ENCODE measurements around the gene HSD11B1. TPM values are rescaled to one million over a fixed set of nuclear protein-coding genes. Genes with fewer than 3 reads are reported as not detected.

HSD11B1 gene
- total RNA-seq, 1 donor from 2014 or later = 8.6 TPM

- H3K27ac Mint-ChIP-seq = peak overlapping the region; percentile 92
- H3K9me3 Mint-ChIP-seq = peaks cover 6% of the 10 kb centered on the region
- intact Hi-C loops (cut with micrococcal nuclease) = loop anchor here (1.0 kb wide), 2 partner anchors 18 to 34 kb away; no protein-coding TSS in a partner anchor
- no peaks in the 10 kb centered on the region for H3K27me3 Mint-ChIP-seq (ENCODE audit: low read depth)
- no peak overlapping the region for H3K4me3 Mint-ChIP-seq (ENCODE audit: low read depth)
- H3K36me3 Mint-ChIP-seq (ENCODE audit: low read depth) = peaks cover 39% of the 10 kb centered on the region
- peaks cover 66% of the 10 kb centered on the region for H3K4me1 Mint-ChIP-seq (ENCODE audit: low read depth)
- no peak for DNase-seq (ENCODE audit: low spot score)
These were observed 13.2 kb downstream of the HSD11B1 start for GRCh38 chr1:209717818-209718217.

DNA sequence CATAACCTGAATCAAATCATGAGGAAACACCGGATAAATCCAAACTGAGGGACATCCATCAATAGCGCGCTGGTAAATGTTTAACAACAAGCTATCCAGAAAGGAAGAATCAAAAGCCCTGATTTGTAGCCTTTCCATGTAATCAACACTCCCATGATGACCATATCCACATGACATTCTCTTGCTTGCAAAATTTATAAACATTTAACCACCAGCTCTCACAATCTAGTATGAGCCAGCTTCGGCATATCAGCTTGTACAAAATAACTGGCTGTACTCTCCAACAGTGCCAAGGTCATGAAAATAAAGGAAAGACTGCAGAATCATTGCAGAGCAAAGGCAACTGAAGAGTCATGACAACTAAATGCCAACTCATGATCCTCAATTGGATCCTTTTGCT lies 15.7 kb downstream of the HSD11B1 start:
- H3K27ac Mint-ChIP-seq = peak overlapping the region; percentile 53
- no peak for DNase-seq (ENCODE audit: low spot score)
- H3K4me3 Mint-ChIP-seq (ENCODE audit: low read depth) = no peak overlapping the region
- no peaks in the 10 kb centered on the region for H3K27me3 Mint-ChIP-seq (ENCODE audit: low read depth)
- intact Hi-C loops (cut with micrococcal nuclease) = no loop called here
- peaks cover 33% of the 10 kb centered on the region for H3K36me3 Mint-ChIP-seq (ENCODE audit: low read depth)
- peaks cover 6% of the 10 kb centered on the region for H3K9me3 Mint-ChIP-seq
- H3K4me1 Mint-ChIP-seq (ENCODE audit: low read depth) = peaks cover 67% of the 10 kb centered on the region

GRCh38 chr1:209720826-209721225 lies 16.2 kb downstream of the HSD11B1 start:
- peaks cover 6% of the 10 kb centered on the region for H3K9me3 Mint-ChIP-seq

DNA sequence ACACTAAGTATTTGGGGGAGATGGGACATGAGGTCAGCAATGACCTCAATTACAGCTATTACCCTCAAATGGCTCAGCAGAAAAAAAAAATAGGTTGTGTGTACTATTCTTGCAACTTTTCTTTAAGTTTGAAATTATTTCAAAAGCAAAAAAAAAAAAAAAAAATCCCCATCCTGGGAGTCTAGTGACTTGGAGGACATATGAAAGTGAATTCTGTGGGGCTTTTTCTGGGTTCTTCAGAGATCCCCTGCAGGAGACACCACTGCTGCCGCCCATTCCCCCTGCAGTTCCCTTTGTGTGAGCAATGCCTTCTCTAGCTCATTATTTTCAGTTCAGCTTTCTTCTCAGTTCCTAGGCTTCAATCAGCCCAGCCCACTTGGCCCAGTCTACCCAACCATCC lies 16.7 kb downstream of the HSD11B1 start:
- Mint-ChIP-seq H3K9me3 (peaks cover 6% of the 10 kb centered on the region), H3K36me3 (ENCODE audit: low read depth) (peaks cover 23% of the 10 kb centered on the region), H3K4me1 (ENCODE audit: low read depth) (peaks cover 62% of the 10 kb centered on the region), H3K27me3 (ENCODE audit: low read depth) (no peaks in the 10 kb centered on the region), H3K27ac (peak overlapping the region; percentile 86), H3K4me3 (ENCODE audit: low read depth) (no peak overlapping the region)
- DNase-seq (ENCODE audit: low spot score) = no peak
- intact Hi-C loops (cut with micrococcal nuclease) = no loop called here

More at GRCh38 chr1:209720826-209721225, 16.2 kb downstream of the HSD11B1 start:
- no peak for DNase-seq (ENCODE audit: low spot score)
- Mint-ChIP-seq H3K27ac (peak overlapping the region; percentile 53), H3K4me3 (ENCODE audit: low read depth) (no peak overlapping the region), H3K4me1 (ENCODE audit: low read depth) (peaks cover 66% of the 10 kb centered on the region), H3K36me3 (ENCODE audit: low read depth) (peaks cover 28% of the 10 kb centered on the region), H3K27me3 (ENCODE audit: low read depth) (no peaks in the 10 kb centered on the region)
- intact Hi-C loops (cut with micrococcal nuclease) = no loop called here

- H3K27me3 Mint-ChIP-seq (ENCODE audit: low read depth) = no peaks in the 10 kb centered on the region
- peaks cover 31% of the 10 kb centered on the region for H3K36me3 Mint-ChIP-seq (ENCODE audit: low read depth)
These were observed 18.6 kb downstream of the HSD11B1 start for GRCh38 chr1:209723265-209723664.

GRCh38 chr1:209723756-209724693 lies 19.4 kb downstream of the HSD11B1 start:
- H3K4me1 Mint-ChIP-seq (ENCODE audit: low read depth) = peaks cover 67% of the 10 kb centered on the region
- peaks cover 31% of the 10 kb centered on the region for H3K36me3 Mint-ChIP-seq (ENCODE audit: low read depth)
- no peaks in the 10 kb centered on the region for H3K27me3 Mint-ChIP-seq (ENCODE audit: low read depth)
- intact Hi-C loops (cut with micrococcal nuclease) = loop anchor here (1.0 to 2.0 kb wide), 6 partner anchors 8 to 63 kb away; no protein-coding TSS in a partner anchor
- peak overlapping the region; percentile 100 for H3K27ac Mint-ChIP-seq
- H3K4me3 Mint-ChIP-seq (ENCODE audit: low read depth) = peak overlapping the region; percentile 60
- peak; percentile 16 for DNase-seq (ENCODE audit: low spot score)
- H3K9me3 Mint-ChIP-seq = peaks cover 6% of the 10 kb centered on the region

More at GRCh38 chr1:209723265-209723664, 18.6 kb downstream of the HSD11B1 start:
- intact Hi-C loops (cut with micrococcal nuclease) = no loop called here
- H3K4me3 Mint-ChIP-seq (ENCODE audit: low read depth) = no peak overlapping the region
- no peak for DNase-seq (ENCODE audit: low spot score)
- peaks cover 6% of the 10 kb centered on the region for H3K9me3 Mint-ChIP-seq
- peaks cover 67% of the 10 kb centered on the region for H3K4me1 Mint-ChIP-seq (ENCODE audit: low read depth)
- H3K27ac Mint-ChIP-seq = peak overlapping the region; percentile 100

GRCh38 chr1:209727286-209727685 lies 22.6 kb downstream of the HSD11B1 start:
- peaks cover 33% of the 10 kb centered on the region for H3K36me3 Mint-ChIP-seq (ENCODE audit: low read depth)
- no peaks in the 10 kb centered on the region for H3K27me3 Mint-ChIP-seq (ENCODE audit: low read depth)
- intact Hi-C loops (cut with micrococcal nuclease) = no loop called here
- peaks cover 13% of the 10 kb centered on the region for H3K9me3 Mint-ChIP-seq
- H3K4me1 Mint-ChIP-seq (ENCODE audit: low read depth) = peaks cover 51% of the 10 kb centered on the region
- no peak for DNase-seq (ENCODE audit: low spot score)
- peak overlapping the region; percentile 88 for H3K27ac Mint-ChIP-seq
- no peak overlapping the region for H3K4me3 Mint-ChIP-seq (ENCODE audit: low read depth)

- no peak for DNase-seq (ENCODE audit: low spot score)
- peaks cover 49% of the 10 kb centered on the region for H3K4me1 Mint-ChIP-seq (ENCODE audit: low read depth)
- H3K9me3 Mint-ChIP-seq = peaks cover 13% of the 10 kb centered on the region
- intact Hi-C loops (cut with micrococcal nuclease) = no loop called here
- peaks cover 33% of the 10 kb centered on the region for H3K36me3 Mint-ChIP-seq (ENCODE audit: low read depth)
- no peaks in the 10 kb centered on the region for H3K27me3 Mint-ChIP-seq (ENCODE audit: low read depth)
- peak overlapping the region; percentile 60 for H3K27ac Mint-ChIP-seq
- H3K4me3 Mint-ChIP-seq (ENCODE audit: low read depth) = no peak overlapping the region
These were observed 23.1 kb downstream of the HSD11B1 start for GRCh38 chr1:209727785-209728184.

- Mint-ChIP-seq H3K27ac (no peak overlapping the region), H3K9me3 (peaks cover 13% of the 10 kb centered on the region), H3K4me3 (ENCODE audit: low read depth) (no peak overlapping the region), H3K4me1 (ENCODE audit: low read depth) (peaks cover 49% of the 10 kb centered on the region), H3K27me3 (ENCODE audit: low read depth) (no peaks in the 10 kb centered on the region), H3K36me3 (ENCODE audit: low read depth) (peaks cover 35% of the 10 kb centered on the region)
- DNase-seq (ENCODE audit: low spot score) = no peak
- intact Hi-C loops (cut with micrococcal nuclease) = no loop called here
These were observed 23.8 kb downstream of the HSD11B1 start for GRCh38 chr1:209728466-209728865.

GRCh38 chr1:209729436-209729835 lies 24.8 kb downstream of the HSD11B1 start:
- intact Hi-C loops (cut with micrococcal nuclease) = no loop called here
- peak overlapping the region; percentile 33 for H3K27ac Mint-ChIP-seq
- peaks cover 48% of the 10 kb centered on the region for H3K4me1 Mint-ChIP-seq (ENCODE audit: low read depth)

GRCh38 chr1:209732725-209733124 lies 28.1 kb downstream of the HSD11B1 start:
- Mint-ChIP-seq H3K27me3 (ENCODE audit: low read depth) (no peaks in the 10 kb centered on the region), H3K9me3 (peaks cover 13% of the 10 kb centered on the region), H3K4me1 (ENCODE audit: low read depth) (peaks cover 52% of the 10 kb centered on the region), H3K36me3 (ENCODE audit: low read depth) (peaks cover 27% of the 10 kb centered on the region), H3K27ac (peak overlapping the region; percentile 59), H3K4me3 (ENCODE audit: low read depth) (no peak overlapping the region)
- DNase-seq (ENCODE audit: low spot score) = no peak
- intact Hi-C loops (cut with micrococcal nuclease) = no loop called here

More at GRCh38 chr1:209729436-209729835, 24.8 kb downstream of the HSD11B1 start:
- H3K27me3 Mint-ChIP-seq (ENCODE audit: low read depth) = no peaks in the 10 kb centered on the region
- no peak overlapping the region for H3K4me3 Mint-ChIP-seq (ENCODE audit: low read depth)
- no peak for DNase-seq (ENCODE audit: low spot score)
- peaks cover 13% of the 10 kb centered on the region for H3K9me3 Mint-ChIP-seq
- peaks cover 37% of the 10 kb centered on the region for H3K36me3 Mint-ChIP-seq (ENCODE audit: low read depth)

DNA sequence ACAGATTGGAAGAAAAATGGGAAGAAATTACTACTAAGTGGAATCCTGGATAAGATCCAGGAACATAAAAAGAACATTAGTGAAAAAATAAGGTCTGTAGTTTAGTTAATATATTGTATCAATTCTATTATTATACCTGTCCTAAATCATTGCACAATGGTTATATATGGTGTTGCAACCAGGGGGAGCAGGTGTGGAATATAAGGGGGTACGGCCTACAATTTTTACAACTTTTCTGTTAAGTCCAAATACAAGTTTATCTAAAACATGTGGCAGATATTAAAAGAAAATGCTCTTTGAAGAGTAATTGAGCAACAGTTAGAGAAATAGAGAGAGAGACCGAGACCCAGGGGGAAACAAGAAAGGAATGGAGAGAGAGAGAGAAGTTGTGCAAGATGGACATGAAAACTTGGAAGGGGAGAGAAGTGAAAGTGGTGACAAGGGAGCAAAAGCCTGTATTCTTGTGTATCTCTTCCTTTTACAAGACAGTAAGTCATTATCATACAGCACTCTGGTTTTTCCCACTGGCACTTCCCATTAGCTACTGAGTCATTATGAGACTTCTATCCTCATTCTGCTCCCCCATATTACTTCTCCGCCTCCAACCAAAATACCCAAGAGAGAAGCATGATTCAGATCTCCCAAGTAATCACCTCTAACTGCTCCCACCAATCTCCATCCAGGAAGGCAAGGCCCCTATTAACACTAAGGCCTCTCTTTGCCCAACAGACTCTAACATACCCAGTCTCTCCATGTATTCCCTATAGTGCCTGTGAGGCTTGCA lies 29.0 kb downstream of the HSD11B1 start:
- intact Hi-C loops (cut with micrococcal nuclease) = no loop called here
- peak overlapping the region; percentile 15 for H3K4me3 Mint-ChIP-seq (ENCODE audit: low read depth)

More for the DNA sequence above, 29.0 kb downstream of the HSD11B1 start:
- Mint-ChIP-seq H3K36me3 (ENCODE audit: low read depth) (peaks cover 29% of the 10 kb centered on the region), H3K4me1 (ENCODE audit: low read depth) (peaks cover 51% of the 10 kb centered on the region), H3K27ac (peak overlapping the region; percentile 59), H3K27me3 (ENCODE audit: low read depth) (no peaks in the 10 kb centered on the region), H3K9me3 (peaks cover 13% of the 10 kb centered on the region)
- no peak for DNase-seq (ENCODE audit: low spot score)
